ENCODE results near the gene RUVBL2. TPM values are rescaled to one million over a fixed set of nuclear protein-coding genes. Genes with fewer than 3 reads are reported as not detected.

Gene RUVBL2
- total RNA-seq, 1 donor: 122 TPM

DNA sequence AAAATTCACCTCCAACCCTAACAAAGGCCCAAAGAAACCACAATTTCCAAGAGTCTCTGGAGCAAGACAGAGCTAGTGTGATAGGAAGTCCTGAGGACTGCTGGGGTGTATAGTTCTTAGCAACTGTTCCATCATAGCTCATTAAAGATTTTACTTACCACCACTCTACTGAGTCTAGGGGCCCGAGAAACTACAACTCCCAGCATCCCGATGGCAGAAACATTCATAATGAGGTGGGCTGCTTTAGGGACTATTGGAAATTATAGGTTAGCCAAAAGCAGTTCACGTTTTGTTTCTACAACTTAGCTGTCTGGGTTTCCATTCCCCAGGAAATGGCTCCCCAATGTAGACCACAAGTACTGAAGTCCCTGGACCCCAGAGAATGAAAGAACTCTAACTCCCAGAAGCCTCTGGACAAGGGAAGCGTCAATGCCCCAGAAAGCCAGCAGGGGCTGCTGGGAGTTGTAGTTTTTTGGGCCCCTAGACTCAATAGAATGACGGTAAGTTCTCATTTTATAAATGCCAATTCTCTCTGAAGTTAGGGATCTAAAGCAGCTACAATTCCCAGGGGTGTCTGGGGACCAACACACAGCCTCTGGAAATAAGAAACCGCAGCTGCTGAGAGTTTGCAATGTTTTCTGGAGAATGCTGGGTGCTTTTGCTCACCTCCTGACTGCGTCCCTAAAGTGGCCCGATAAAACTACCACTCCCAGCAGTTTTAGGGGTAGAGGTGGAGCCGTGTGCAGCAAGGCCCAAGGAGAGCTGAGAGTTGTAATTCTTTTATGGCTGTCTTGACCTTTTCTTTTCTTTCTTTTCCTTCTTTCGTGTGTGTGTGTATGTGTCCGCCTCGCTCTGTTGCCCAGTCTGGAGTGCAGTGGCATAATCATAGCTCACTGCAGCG, 17.5 kb upstream of the RUVBL2 start:
- Histone ChIP-seq H3K4me2 (ENCODE audit: insufficient read depth, low read length) (no peak overlapping the region), H3K4me1 (ENCODE audit: insufficient read depth, low read length) (peaks cover 2% of the 10 kb centered on the region), H3K9me3 (ENCODE audit: low read depth, low read length) (no peaks in the 10 kb centered on the region), H3K36me3 (ENCODE audit: insufficient read depth, low read length) (peaks cover 30% of the 10 kb centered on the region), H3K4me3 (ENCODE audit: insufficient read depth, low read length) (no peak overlapping the region), H3K79me2 (ENCODE audit: insufficient read depth, low read length) (no peaks in the 10 kb centered on the region), H3K27me3 (ENCODE audit: insufficient read depth, low read length) (no peaks in the 10 kb centered on the region), H2AFZ (ENCODE audit: low read length) (no peak overlapping the region), H3K27ac (ENCODE audit: low read depth, low read length) (no peak overlapping the region), H4K20me1 (ENCODE audit: insufficient read depth, low read length) (no peaks in the 10 kb centered on the region)
- TF ChIP-seq CTCF (IDR thresholded peaks at IDR 0.05; ENCODE audit: extremely low read depth, low read depth, low read length): no peak
- DNase-seq (ENCODE audit: insufficient read length, low spot score, missing footprints): peak; percentile 71

DNA sequence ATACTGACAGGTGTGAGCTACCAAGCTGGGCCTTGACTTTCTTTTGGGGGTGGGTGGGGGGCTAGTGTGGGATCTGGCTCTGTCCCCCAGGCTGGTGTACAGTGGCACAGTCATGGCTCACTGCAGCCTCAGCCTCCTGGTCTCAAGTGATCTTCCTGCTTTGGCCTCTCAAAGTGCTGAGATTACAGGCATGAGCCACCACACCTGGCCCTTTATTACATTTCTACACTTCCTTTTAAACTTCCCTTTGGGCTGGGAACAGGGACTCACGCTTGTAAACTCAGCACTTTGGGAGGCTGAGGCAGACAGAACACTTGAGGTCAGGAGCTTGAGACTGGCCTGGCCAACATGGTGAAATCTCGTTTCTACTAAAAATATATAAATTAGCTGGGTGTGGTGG, 16.6 kb upstream of the RUVBL2 start:
- no peaks in the 10 kb centered on the region for H3K79me2 ChIP-seq (ENCODE audit: insufficient read depth, low read length)
- H3K27ac ChIP-seq (ENCODE audit: low read depth, low read length): no peak overlapping the region
- H3K27me3 ChIP-seq (ENCODE audit: insufficient read depth, low read length): no peaks in the 10 kb centered on the region
- DNase-seq (ENCODE audit: insufficient read length, low spot score, missing footprints): no peak
- no peak overlapping the region for H3K4me3 ChIP-seq (ENCODE audit: insufficient read depth, low read length)
- no peaks in the 10 kb centered on the region for H4K20me1 ChIP-seq (ENCODE audit: insufficient read depth, low read length)
- peaks cover 30% of the 10 kb centered on the region for H3K36me3 ChIP-seq (ENCODE audit: insufficient read depth, low read length)
- H3K9me3 ChIP-seq (ENCODE audit: low read depth, low read length): no peaks in the 10 kb centered on the region
- H3K4me2 ChIP-seq (ENCODE audit: insufficient read depth, low read length): no peak overlapping the region
- H2AFZ ChIP-seq (ENCODE audit: low read length): no peak overlapping the region
- H3K4me1 ChIP-seq (ENCODE audit: insufficient read depth, low read length): peaks cover 2% of the 10 kb centered on the region
- TF ChIP-seq CTCF (IDR thresholded peaks at IDR 0.05; ENCODE audit: extremely low read depth, low read depth, low read length): no peak

GRCh38 chr19:48982280-48982679, 11.4 kb upstream of the RUVBL2 start:
- DNase-seq (ENCODE audit: insufficient read length, low spot score, missing footprints): peak; percentile 49
- no peak for TF ChIP-seq CTCF (IDR thresholded peaks at IDR 0.05; ENCODE audit: extremely low read depth, low read depth, low read length)
- no peak overlapping the region for H3K4me2 ChIP-seq (ENCODE audit: insufficient read depth, low read length)
- no peaks in the 10 kb centered on the region for H3K9me3 ChIP-seq (ENCODE audit: low read depth, low read length)
- H3K4me3 ChIP-seq (ENCODE audit: insufficient read depth, low read length): no peak overlapping the region
- no peaks in the 10 kb centered on the region for H3K79me2 ChIP-seq (ENCODE audit: insufficient read depth, low read length)
- H3K36me3 ChIP-seq (ENCODE audit: insufficient read depth, low read length): peaks cover 32% of the 10 kb centered on the region
- no peak overlapping the region for H2AFZ ChIP-seq (ENCODE audit: low read length)
- H3K27me3 ChIP-seq (ENCODE audit: insufficient read depth, low read length): no peaks in the 10 kb centered on the region
- peaks cover 2% of the 10 kb centered on the region for H3K4me1 ChIP-seq (ENCODE audit: insufficient read depth, low read length)
- peaks cover 3% of the 10 kb centered on the region for H4K20me1 ChIP-seq (ENCODE audit: insufficient read depth, low read length)
- H3K27ac ChIP-seq (ENCODE audit: low read depth, low read length): no peak overlapping the region

- peaks cover 6% of the 10 kb centered on the region for H4K20me1 ChIP-seq (ENCODE audit: insufficient read depth, low read length)
- no peaks in the 10 kb centered on the region for H3K27me3 ChIP-seq (ENCODE audit: insufficient read depth, low read length)
- H3K4me3 ChIP-seq (ENCODE audit: insufficient read depth, low read length): no peak overlapping the region
- no peak for TF ChIP-seq CTCF (IDR thresholded peaks at IDR 0.05; ENCODE audit: extremely low read depth, low read depth, low read length)
- H3K4me1 ChIP-seq (ENCODE audit: insufficient read depth, low read length): peaks cover 3% of the 10 kb centered on the region
- H2AFZ ChIP-seq (ENCODE audit: low read length): no peak overlapping the region
- H3K4me2 ChIP-seq (ENCODE audit: insufficient read depth, low read length): no peak overlapping the region
- DNase-seq (ENCODE audit: insufficient read length, low spot score, missing footprints): peak; percentile 22
- H3K79me2 ChIP-seq (ENCODE audit: insufficient read depth, low read length): peaks cover 12% of the 10 kb centered on the region
- H3K27ac ChIP-seq (ENCODE audit: low read depth, low read length): no peak overlapping the region
- H3K9me3 ChIP-seq (ENCODE audit: low read depth, low read length): no peaks in the 10 kb centered on the region
- H3K36me3 ChIP-seq (ENCODE audit: insufficient read depth, low read length): peaks cover 35% of the 10 kb centered on the region
These were observed 8.0 kb upstream of the RUVBL2 start for GRCh38 chr19:48985711-48986110.

Measured in osteoblast (primary cell).